Neutrophil (primary cell): ENCODE measurements around the gene PSENEN.

Source experiments
- H3K27ac ChIP-seq: fragments of 200-600 bp; sonication (generic); 2 replicates; pipeline ENCODE4 v1.5.1; 2016; ENCODE audit warnings: mild to moderate bottlenecking, moderate library complexity
- H3K27me3 ChIP-seq: fragments of 200-600 bp; sonication (generic); 2 replicates; pipeline ENCODE4 v1.6.0; 2016; ENCODE audit warnings: mild to moderate bottlenecking
- H3K36me3 ChIP-seq: fragments of 200-600 bp; sonication (generic); 2 replicates; pipeline ENCODE4 v1.5.1; 2017
- H3K4me1 ChIP-seq, 2 experiments: fragments of 200-600 bp in 1 of 2; sonication (generic) in 1 of 2; 1 replicate in 1 of 2; 2 replicates in 1 of 2; pipeline versions ENCODE4 v1.5.1 to v1.6.1; 2013 to 2016; ENCODE audit warnings: low read depth in 1 of 2, low read length in 1 of 2, mild to moderate bottlenecking in 1 of 2, moderate library complexity in 1 of 2; ENCODE audit not compliant: control insufficient read depth in 1 of 2, insufficient read depth in 1 of 2
- H3K4me3 ChIP-seq, 2 experiments: fragments of 200-600 bp in 1 of 2; sonication (generic) in 1 of 2; 1 replicate in 1 of 2; 2 replicates in 1 of 2; pipeline ENCODE4 v1.5.1; 2013 to 2016; ENCODE audit warnings: low read depth in 1 of 2, low read length in 1 of 2, mild to moderate bottlenecking in 1 of 2, moderate library complexity in 1 of 2
- H3K9me3 ChIP-seq: fragments of 200-600 bp; sonication (generic); 2 replicates; pipeline ENCODE4 v1.5.1; 2016
- CTCF ChIP-seq: fragments of 200-600 bp; sonication (generic); IDR thresholded peaks from 2 replicates; pipeline ENCODE4 v1.5.1; 2016; ENCODE audit warnings: antibody characterized with exemption

Gene PSENEN

GRCh38 chr19:35773020-35773806 lies 27.8 kb downstream of the PSENEN start:
- no peak overlapping the region for H3K4me3 ChIP-seq
- H3K4me1 ChIP-seq, result peaks cover 15 to 19% of the 10 kb centered on the region in 2 experiments
- TF ChIP-seq CTCF, result no peak
- peaks cover 16% of the 10 kb centered on the region for H3K36me3 ChIP-seq
- no peaks in the 10 kb centered on the region for H3K27me3 ChIP-seq
- H3K27ac ChIP-seq, result no peak overlapping the region
- no peaks in the 10 kb centered on the region for H3K9me3 ChIP-seq

GRCh38 chr19:35774274-35775045 lies 29.0 kb downstream of the PSENEN start:
- Histone ChIP-seq H3K4me1 (peaks cover 15 to 19% of the 10 kb centered on the region in 2 experiments), H3K36me3 (peaks cover 20% of the 10 kb centered on the region), H3K4me3 (peak overlapping the region; percentile 74 to 93), H3K27me3 (no peaks in the 10 kb centered on the region), H3K27ac (no peak overlapping the region), H3K9me3 (no peaks in the 10 kb centered on the region)
- TF ChIP-seq CTCF, result no peak

- Histone ChIP-seq H3K9me3 (no peaks in the 10 kb centered on the region), H3K4me3 (peak overlapping the region; percentile 74 to 93), H3K36me3 (peaks cover 25% of the 10 kb centered on the region), H3K4me1 (peaks cover 15 to 19% of the 10 kb centered on the region in 2 experiments), H3K27ac (peak overlapping the region; percentile 61), H3K27me3 (no peaks in the 10 kb centered on the region)
- TF ChIP-seq CTCF, result no peak
Measured at GRCh38 chr19:35775046-35775297, 29.5 kb downstream of the PSENEN start.

- Histone ChIP-seq H3K36me3 (peaks cover 30% of the 10 kb centered on the region), H3K27ac (peak within 1 kb of the TSS; percentile 61), H3K27me3 (no peaks in the 10 kb centered on the region), H3K4me1 (peaks cover 15 to 19% of the 10 kb centered on the region in 2 experiments), H3K4me3 (peak within 1 kb of the TSS; percentile 74 to 93), H3K9me3 (no peaks in the 10 kb centered on the region)
- TF ChIP-seq CTCF, result peak; percentile 49
Measured at GRCh38 chr19:35775298-35776101, 30.0 kb downstream of the PSENEN start, which contains the start of gene ARHGAP33. ARHGAP33 (plus strand) TSS chr19:35775564; CDS start chr19:35775659, 95 bp downstream.

GRCh38 chr19:35776102-35776788 lies 30.8 kb downstream of the PSENEN start:
- no peak for TF ChIP-seq CTCF
- H3K9me3 ChIP-seq, result no peaks in the 10 kb centered on the region
- peaks cover 37% of the 10 kb centered on the region for H3K36me3 ChIP-seq
- no peak overlapping the region for H3K27ac ChIP-seq
- H3K4me1 ChIP-seq, result peaks cover 15 to 19% of the 10 kb centered on the region in 2 experiments
- no peaks in the 10 kb centered on the region for H3K27me3 ChIP-seq
- peak overlapping the region; percentile 74 to 93 for H3K4me3 ChIP-seq
